22Rv1 (cell line): ENCODE data around the gene TMEM95.

ENCODE experiments used
- CTCF ChIP-seq: fragments of 450-650 bp; IDR thresholded peaks from 2 replicates; pipeline ENCODE4 v1.5.1; 2017; ENCODE audit warnings: mild to moderate bottlenecking
- ZFX ChIP-seq: fragments of 450-650 bp; IDR thresholded peaks from 2 replicates; pipeline ENCODE4 v1.6.1; 2017; ENCODE audit warnings: antibody characterized with exemption, borderline replicate concordance

GRCh38 chr17:7355573-7355972 is 617 bp downstream of the TMEM95 start:
- TF ChIP-seq CTCF (no peak), ZFX (no peak)
